DOHH2 (cell line): ENCODE results near the gene GINS2.

Experiments
- H3F3A ChIP-seq: fragments of 200-600 bp; sonication (generic), shearing (Covaris generic); 2 replicates; pipeline ENCODE4 v1.6.0; 2016; ENCODE audit warnings: antibody characterized with exemption, mild to moderate bottlenecking; ENCODE audit not compliant: control insufficient read depth, insufficient read depth
- H3K27ac ChIP-seq: fragments of 200-600 bp; sonication (generic); 2 replicates; pipeline ENCODE4 v1.5.1; 2014; ENCODE audit warnings: low read depth, mild to moderate bottlenecking, low read length, moderate library complexity
- H3K27me3 ChIP-seq: fragments of 200-600 bp; sonication (generic); 2 replicates; pipeline ENCODE4 v1.6.1; 2014; ENCODE audit warnings: mild to moderate bottlenecking, low read length, mixed read lengths; ENCODE audit not compliant: control insufficient read depth
- H3K36me3 ChIP-seq: fragments of 200-600 bp; sonication (generic); 2 replicates; pipeline ENCODE4 v1.6.1; 2014; ENCODE audit warnings: mild to moderate bottlenecking, low read length, moderate library complexity, mixed read lengths; ENCODE audit not compliant: control insufficient read depth
- H3K4me1 ChIP-seq: fragments of 200-600 bp; sonication (generic); 2 replicates; pipeline ENCODE4 v1.6.1; 2014; ENCODE audit warnings: mild to moderate bottlenecking, low read length, mixed read lengths; ENCODE audit not compliant: control insufficient read depth
- H3K4me2 ChIP-seq: fragments of 200-600 bp; sonication (generic); 2 replicates; pipeline ENCODE4 v1.6.0; 2014; ENCODE audit warnings: mild to moderate bottlenecking, low read length, moderate library complexity
- H3K4me3 ChIP-seq: fragments of 200-600 bp; sonication (generic); 2 replicates; pipeline ENCODE4 v1.5.1; 2014; ENCODE audit warnings: mild to moderate bottlenecking, low read length, mixed read lengths
- H3K79me2 ChIP-seq: fragments of 200-600 bp; sonication (generic); 2 replicates; pipeline ENCODE4 v1.6.1; 2014; ENCODE audit warnings: mild to moderate bottlenecking, low read length, mixed read lengths; ENCODE audit not compliant: control insufficient read depth
- H3K9me2 ChIP-seq: fragments of 200-600 bp; sonication (generic); replicated peaks from 2 replicates; pipeline ENCODE4 v1.6.1; 2014; ENCODE audit warnings: mild to moderate bottlenecking, low read length, mixed read lengths; ENCODE audit not compliant: control insufficient read depth
- H3K9me3 ChIP-seq: fragments of 200-600 bp; sonication (generic); 2 replicates; pipeline ENCODE4 v1.6.1; 2014; ENCODE audit warnings: antibody characterized with exemption, low read length, mixed read lengths; ENCODE audit not compliant: control insufficient read depth, insufficient read depth
- H4K20me1 ChIP-seq: fragments of 200-600 bp; sonication (generic); 2 replicates; pipeline ENCODE4 v1.6.0; 2014; ENCODE audit warnings: low read depth, mild to moderate bottlenecking, antibody characterized with exemption, low read length, moderate library complexity; ENCODE audit not compliant: control insufficient read depth, insufficient read depth
- EZH2phosphoT487 ChIP-seq: fragments of 200-600 bp; sonication (generic); IDR thresholded peaks from 2 replicates; pipeline ENCODE4 v1.6.1; 2017; ENCODE audit warnings: borderline replicate concordance, mild to moderate bottlenecking, antibody characterized with exemption, low read length, moderate library complexity, mixed read lengths
- TF ChIP-seq, protein P1 (sequence below): fragments of 200-600 bp; sonication (generic); IDR thresholded peaks from one replicate; pipeline ENCODE4 v1.5.1; 2014; ENCODE audit warnings: antibody characterized with exemption, mild to moderate bottlenecking, low read depth, low read length; ENCODE audit not compliant: poor library complexity, severe bottlenecking

Gene GINS2

GRCh38 chr16:85707528-85708095 is 18.9 kb upstream of the GINS2 start:
- no peak for TF ChIP-seq EZH2phosphoT487
- TF ChIP-seq, protein P1, sequence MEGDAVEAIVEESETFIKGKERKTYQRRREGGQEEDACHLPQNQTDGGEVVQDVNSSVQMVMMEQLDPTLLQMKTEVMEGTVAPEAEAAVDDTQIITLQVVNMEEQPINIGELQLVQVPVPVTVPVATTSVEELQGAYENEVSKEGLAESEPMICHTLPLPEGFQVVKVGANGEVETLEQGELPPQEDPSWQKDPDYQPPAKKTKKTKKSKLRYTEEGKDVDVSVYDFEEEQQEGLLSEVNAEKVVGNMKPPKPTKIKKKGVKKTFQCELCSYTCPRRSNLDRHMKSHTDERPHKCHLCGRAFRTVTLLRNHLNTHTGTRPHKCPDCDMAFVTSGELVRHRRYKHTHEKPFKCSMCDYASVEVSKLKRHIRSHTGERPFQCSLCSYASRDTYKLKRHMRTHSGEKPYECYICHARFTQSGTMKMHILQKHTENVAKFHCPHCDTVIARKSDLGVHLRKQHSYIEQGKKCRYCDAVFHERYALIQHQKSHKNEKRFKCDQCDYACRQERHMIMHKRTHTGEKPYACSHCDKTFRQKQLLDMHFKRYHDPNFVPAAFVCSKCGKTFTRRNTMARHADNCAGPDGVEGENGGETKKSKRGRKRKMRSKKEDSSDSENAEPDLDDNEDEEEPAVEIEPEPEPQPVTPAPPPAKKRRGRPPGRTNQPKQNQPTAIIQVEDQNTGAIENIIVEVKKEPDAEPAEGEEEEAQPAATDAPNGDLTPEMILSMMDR: no peak
- Histone ChIP-seq H3K4me2 (no peak overlapping the region), H3K4me1 (no peaks in the 10 kb centered on the region), H4K20me1 (no peaks in the 10 kb centered on the region), H3K36me3 (no peaks in the 10 kb centered on the region), H3F3A (no peaks in the 10 kb centered on the region), H3K27ac (no peak overlapping the region), H3K4me3 (no peak overlapping the region), H3K9me2 (no peaks in the 10 kb centered on the region), H3K9me3 (no peaks in the 10 kb centered on the region), H3K27me3 (peaks cover 10% of the 10 kb centered on the region; the same call in 1 of the 2 replicates), H3K79me2 (no peaks in the 10 kb centered on the region)

DNA sequence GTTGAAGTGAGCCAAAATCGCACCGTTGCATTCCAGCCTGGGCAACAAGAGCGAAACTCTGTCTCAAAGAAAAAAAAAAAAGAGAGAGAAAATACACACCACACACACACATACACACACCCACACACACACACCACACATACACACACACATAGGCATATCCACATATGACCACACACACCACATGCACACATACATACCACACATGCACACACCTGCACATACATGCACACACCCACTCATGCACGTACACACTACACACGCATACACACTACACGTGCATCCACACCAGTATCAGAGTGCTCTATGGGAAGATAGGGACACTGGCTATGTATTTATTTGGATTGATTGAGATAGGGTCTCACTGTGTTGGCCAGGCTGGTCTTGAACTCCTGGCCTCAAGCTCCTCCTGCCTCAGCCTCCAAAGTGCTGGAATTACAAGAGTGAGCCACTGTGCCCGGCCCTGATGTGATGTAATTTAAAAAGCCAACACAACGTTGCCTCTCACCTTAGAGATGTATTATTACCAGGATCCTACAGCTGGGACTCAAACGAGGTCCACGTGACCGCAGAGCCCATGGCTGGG is 17.8 kb upstream of the GINS2 start:
- Histone ChIP-seq H3K9me3 (no peaks in the 10 kb centered on the region), H3K9me2 (no peaks in the 10 kb centered on the region), H3K27me3 (peaks cover 11% of the 10 kb centered on the region), H4K20me1 (no peaks in the 10 kb centered on the region), H3K4me2 (no peak overlapping the region), H3F3A (no peaks in the 10 kb centered on the region), H3K4me1 (no peaks in the 10 kb centered on the region), H3K4me3 (no peak overlapping the region), H3K36me3 (no peaks in the 10 kb centered on the region), H3K27ac (no peak overlapping the region), H3K79me2 (no peaks in the 10 kb centered on the region)
- TF ChIP-seq, protein P1: no peak
- no peak for TF ChIP-seq EZH2phosphoT487

GRCh38 chr16:85704900-85705846 is 16.4 kb upstream of the GINS2 start:
- H3K36me3 ChIP-seq: no peaks in the 10 kb centered on the region
- no peaks in the 10 kb centered on the region for H3K79me2 ChIP-seq
- TF ChIP-seq, protein P1: no peak
- TF ChIP-seq EZH2phosphoT487: no peak
- H3K4me2 ChIP-seq: no peak overlapping the region
- H3K27me3 ChIP-seq: peaks cover 14% of the 10 kb centered on the region
- H3K4me3 ChIP-seq: no peak overlapping the region
- no peaks in the 10 kb centered on the region for H3F3A ChIP-seq
- H3K4me1 ChIP-seq: no peaks in the 10 kb centered on the region
- no peaks in the 10 kb centered on the region for H4K20me1 ChIP-seq
- no peak overlapping the region for H3K27ac ChIP-seq
- no peaks in the 10 kb centered on the region for H3K9me3 ChIP-seq
- no peaks in the 10 kb centered on the region for H3K9me2 ChIP-seq
